Fibroblast of mammary gland (primary cell): ENCODE results near the gene AFG1L.

Experiments used
- DNase-seq: peaks from one replicate; pipeline ENCODE4 v3.0.0-alpha.2; 2010; ENCODE audit warnings: low read depth
- H3K4me3 ChIP-seq: 2 replicates; pipeline ENCODE4 v1.5.1; 2011; ENCODE audit warnings: low read depth, mild to moderate bottlenecking, low read length, moderate library complexity; ENCODE audit not compliant: control insufficient read depth
- TF ChIP-seq, protein P1 (sequence below): conservative IDR thresholded peaks from 2 replicates; pipeline ENCODE4 v1.5.1; 2011; ENCODE audit warnings: low read depth, low read length, inconsistent platforms; ENCODE audit not compliant: control insufficient read depth, insufficient read depth

Gene AFG1L

DNA sequence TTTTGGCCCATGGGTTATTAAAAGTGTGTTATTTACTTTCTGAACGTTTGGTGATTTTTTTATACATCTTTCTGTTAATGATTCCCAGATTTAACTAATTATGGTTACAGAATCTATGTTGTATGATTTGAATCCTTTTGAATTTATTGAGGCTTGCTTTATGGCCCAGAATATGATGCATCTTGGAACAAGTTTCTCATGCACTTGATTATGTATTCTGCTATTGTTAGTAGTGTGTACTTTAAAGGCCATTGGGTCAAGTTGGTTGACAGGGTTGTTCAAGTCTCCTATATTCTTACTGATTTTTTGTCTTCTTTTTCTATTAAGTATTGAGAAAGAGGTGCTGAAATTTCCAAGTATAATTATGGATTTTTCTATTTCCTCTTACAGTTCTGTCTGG lies 160.8 kb downstream of the AFG1L start:
- TF ChIP-seq, protein P1, sequence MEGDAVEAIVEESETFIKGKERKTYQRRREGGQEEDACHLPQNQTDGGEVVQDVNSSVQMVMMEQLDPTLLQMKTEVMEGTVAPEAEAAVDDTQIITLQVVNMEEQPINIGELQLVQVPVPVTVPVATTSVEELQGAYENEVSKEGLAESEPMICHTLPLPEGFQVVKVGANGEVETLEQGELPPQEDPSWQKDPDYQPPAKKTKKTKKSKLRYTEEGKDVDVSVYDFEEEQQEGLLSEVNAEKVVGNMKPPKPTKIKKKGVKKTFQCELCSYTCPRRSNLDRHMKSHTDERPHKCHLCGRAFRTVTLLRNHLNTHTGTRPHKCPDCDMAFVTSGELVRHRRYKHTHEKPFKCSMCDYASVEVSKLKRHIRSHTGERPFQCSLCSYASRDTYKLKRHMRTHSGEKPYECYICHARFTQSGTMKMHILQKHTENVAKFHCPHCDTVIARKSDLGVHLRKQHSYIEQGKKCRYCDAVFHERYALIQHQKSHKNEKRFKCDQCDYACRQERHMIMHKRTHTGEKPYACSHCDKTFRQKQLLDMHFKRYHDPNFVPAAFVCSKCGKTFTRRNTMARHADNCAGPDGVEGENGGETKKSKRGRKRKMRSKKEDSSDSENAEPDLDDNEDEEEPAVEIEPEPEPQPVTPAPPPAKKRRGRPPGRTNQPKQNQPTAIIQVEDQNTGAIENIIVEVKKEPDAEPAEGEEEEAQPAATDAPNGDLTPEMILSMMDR = no peak
- no peak overlapping the region for H3K4me3 ChIP-seq
- no peak for DNase-seq

DNA sequence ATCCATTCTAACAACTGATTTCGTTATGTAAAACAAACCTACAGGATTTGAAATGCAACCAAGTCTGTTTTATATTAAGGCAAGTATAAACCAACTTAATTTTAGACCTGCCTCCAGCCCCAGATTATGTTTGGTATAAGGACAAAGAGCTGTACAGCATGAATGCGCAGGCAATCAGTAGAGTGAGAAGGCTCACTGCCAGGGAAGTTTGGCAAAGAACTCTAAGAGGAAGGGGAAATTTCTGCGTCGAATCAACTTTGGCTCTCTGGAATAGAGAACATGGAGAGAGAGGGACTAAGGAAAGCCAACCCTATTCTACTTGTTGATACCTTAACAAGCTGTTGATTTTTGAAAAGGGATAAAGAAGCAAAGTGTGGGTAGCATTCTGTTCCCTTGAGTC lies 168.9 kb downstream of the AFG1L start:
- no peak overlapping the region for H3K4me3 ChIP-seq
- DNase-seq = no peak
- TF ChIP-seq, protein P1 = no peak

GRCh38 chr6:108464418-108465097 lies 169.7 kb downstream of the AFG1L start:
- TF ChIP-seq, protein P1 = no peak
- no peak for DNase-seq
- H3K4me3 ChIP-seq = no peak overlapping the region

GRCh38 chr6:108465098-108465495 lies 170.2 kb downstream of the AFG1L start:
- DNase-seq = no peak
- H3K4me3 ChIP-seq = no peak overlapping the region
- TF ChIP-seq, protein P1 = no peak

- TF ChIP-seq, protein P1 = no peak
- DNase-seq = no peak
- H3K4me3 ChIP-seq = no peak overlapping the region
Measured at GRCh38 chr6:108468346-108468745, 173.5 kb downstream of the AFG1L start.

DNA sequence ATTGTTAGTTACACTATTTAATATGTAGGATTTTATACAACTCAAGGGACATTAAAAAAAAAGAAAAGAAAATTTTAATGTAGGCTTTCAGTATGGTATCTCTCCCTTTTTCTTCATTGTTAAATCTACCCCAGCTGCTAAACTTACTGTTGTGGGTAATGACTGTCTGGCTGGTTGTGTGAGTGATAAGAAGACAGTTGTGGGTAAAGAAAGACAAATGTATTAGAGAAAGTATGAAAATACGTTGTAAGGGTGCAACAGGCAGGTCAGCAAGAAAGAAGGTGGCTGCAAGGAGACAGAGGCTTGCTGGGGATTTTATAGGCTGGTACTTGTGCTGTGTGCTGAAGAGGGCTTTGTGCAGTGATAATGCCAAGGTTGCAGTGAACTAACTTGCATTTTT lies 174.5 kb downstream of the AFG1L start:
- no peak overlapping the region for H3K4me3 ChIP-seq
- TF ChIP-seq, protein P1 = no peak
- no peak for DNase-seq

- H3K4me3 ChIP-seq = no peak overlapping the region
- TF ChIP-seq, protein P1 = no peak
- no peak for DNase-seq
Measured at GRCh38 chr6:108473197-108473596, 178.3 kb downstream of the AFG1L start.
